Stimulated activated CD4-positive, alpha-beta T cell treated with anti-CD3 and anti-CD28 coated beads, Interleukin-12 subunit alpha, Interleukin-12 subunit beta, amount 100 ng/mL, for 4 hours (primary cell): Measurements from ENCODE around the gene RAPGEF4.

Experiments used
- DNase-seq: peaks from one replicate; pipeline ENCODE4 v3.0.0-alpha.2; 2020

RAPGEF4 gene

DNA sequence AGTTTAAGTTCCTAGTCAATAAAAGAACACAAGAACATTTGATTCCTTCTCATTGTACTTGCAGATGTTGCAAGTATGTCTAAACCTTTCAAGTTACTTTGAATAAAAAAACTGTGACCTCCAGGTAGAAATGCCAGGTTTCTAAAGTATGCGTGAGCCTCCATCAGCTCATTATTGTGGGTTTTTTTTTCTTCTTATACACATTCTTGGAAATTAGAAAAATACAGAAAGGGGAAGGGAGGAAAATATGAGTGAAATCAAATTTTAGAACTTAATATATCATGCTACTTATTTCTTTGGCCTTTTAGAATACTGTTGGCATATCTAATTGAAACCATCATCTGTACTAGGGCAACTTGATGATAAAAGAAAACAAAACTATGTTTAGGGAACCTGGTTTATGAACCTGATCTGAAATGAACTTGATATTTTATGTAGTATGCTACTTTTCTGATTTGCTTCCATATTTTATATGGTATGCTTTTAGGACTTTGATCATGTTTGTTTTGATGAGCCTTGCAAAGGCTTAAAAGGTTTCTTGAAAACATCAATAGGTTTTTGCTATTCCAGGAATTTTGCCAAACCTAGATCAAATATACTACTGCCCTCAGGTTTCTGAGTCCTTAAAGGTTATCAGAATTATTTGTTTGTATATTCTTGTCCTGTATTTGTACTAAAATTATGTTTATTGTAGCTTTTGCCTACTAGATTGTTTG is 209.3 kb downstream of the RAPGEF4 start:
- DNase-seq = no peak

DNA sequence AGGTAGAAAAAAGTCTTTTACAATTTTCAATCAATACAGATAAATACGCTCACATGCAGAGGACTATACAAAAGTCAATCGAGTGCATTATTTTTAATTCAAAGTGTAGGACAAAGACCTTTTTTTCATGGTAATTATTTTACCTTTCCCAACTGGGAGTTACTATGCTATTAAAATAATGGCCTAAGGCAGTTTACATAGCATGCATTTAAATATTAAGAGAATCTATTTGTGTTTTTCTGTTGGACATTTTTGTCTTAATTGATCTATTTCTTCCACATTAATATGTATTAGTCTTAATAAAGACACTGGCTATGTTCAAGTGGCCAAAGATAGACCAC is 209.8 kb downstream of the RAPGEF4 start:
- no peak for DNase-seq

DNA sequence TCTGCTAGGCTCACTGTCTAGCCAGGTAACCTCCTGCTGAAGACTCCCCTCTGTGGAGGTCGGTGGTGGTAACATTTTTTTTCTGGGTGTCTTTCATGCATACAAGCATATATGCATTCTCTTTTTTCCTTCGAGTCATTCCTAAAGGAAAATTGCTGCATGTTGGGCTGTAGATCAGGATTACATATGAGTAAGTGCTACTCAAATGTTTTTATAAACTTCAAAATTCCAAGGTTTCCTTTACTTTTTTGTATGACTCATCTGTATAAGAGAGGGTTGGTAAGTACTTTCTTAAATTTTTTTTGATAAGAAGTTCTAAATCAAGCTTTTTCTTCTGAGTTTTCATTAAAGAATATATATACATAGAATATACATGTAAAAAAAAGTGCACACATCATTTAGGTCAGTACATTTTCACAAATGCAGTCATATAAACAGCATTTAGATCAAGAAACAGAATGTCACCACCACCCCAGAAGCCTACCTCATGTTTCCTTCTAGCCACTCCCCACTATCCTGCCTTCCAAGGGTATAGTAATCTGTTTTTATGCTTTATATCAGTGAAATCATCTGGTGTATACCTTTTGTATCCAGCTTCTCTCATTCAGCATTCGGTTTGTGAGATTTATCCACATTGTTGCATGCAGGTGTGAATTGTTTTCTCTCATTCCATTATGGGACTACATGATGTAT is 212.0 kb downstream of the RAPGEF4 start:
- DNase-seq = no peak

DNA sequence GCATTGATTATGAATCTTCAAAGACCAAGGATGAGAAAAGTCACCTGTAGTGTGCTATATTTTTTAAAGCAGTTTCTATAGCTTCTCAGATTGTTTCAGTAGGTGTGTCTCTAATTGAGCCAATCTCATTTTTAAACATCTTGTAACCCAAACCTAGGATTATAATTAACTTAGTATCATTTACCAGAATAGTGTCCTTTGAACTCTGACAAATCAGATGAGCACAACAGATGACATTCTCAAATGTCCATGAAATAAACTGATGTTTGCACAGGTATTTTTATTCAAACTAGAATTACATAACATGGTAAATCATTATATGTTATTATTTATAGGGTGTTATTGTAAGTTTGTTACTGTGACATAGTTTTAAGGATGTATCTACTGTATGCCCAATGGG is 213.9 kb downstream of the RAPGEF4 start:
- DNase-seq = no peak

- no peak for DNase-seq
Measured at GRCh38 chr2:172950565-172950964, 214.9 kb downstream of the RAPGEF4 start.

GRCh38 chr2:172951554-172951953 is 215.9 kb downstream of the RAPGEF4 start:
- DNase-seq = no peak

DNA sequence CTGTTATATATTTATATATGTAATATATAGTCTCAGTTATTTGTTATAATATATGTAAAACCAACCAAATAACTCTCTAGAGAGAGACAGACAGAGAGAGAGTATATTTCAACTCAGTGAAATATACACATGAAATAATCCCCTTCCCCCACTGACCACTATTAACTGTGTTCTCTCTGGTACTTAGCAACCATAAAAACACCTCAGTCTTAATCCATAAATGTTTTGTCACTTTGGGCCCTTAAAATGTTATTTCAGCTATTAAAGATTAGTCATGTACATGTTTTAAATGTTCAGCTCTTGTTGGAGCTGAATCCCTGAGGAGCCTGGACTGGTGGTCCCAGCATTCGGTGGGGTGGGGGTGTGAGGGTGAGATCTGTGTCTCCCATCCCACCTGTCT is 217.8 kb downstream of the RAPGEF4 start:
- DNase-seq = no peak

- DNase-seq = no peak
Measured at GRCh38 chr2:172953970-172954852, 218.6 kb downstream of the RAPGEF4 start.

DNA sequence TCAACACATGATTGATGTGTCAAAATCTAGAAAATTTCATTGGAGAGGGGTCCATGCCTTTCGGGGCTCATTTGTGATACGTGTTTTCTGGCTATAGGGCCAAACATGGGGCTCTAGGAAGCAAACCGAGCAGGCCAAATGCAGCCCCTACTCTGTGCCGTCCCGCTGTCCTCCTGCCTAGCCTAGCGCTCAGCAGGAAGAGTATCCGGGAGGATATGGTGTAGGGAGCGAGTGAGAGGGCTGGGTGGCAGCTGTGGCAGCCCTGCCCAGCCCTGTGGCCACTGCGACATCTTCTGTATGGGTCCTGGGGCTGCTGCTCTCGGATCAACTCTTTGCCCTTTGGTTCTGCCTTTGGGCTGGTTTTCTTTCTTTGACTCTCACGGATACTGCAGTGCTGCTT is 219.9 kb downstream of the RAPGEF4 start:
- DNase-seq = no peak

- DNase-seq = no peak
Measured at GRCh38 chr2:172957734-172958133, 222.1 kb downstream of the RAPGEF4 start.

- no peak for DNase-seq
Measured at GRCh38 chr2:172962082-172962481, 226.4 kb downstream of the RAPGEF4 start.

DNA sequence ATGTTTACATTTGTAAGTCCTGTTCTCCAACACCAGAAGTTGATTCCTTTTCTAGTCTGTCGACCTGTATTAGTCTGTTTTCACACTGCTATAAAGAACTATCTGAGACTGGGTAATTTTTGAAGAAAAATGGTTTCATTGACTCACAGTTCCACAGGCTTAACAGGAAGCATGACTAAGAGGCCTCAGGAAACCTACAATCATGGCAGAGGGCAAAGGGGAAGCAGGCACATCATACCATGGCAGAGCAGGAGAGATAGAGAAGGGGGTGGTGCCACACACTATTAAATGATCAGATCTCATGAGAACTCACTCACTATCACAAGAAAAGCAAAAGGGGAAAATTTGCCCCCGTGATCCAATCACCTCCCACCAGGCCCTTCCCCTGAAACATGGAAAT is 227.2 kb downstream of the RAPGEF4 start:
- DNase-seq = no peak

DNA sequence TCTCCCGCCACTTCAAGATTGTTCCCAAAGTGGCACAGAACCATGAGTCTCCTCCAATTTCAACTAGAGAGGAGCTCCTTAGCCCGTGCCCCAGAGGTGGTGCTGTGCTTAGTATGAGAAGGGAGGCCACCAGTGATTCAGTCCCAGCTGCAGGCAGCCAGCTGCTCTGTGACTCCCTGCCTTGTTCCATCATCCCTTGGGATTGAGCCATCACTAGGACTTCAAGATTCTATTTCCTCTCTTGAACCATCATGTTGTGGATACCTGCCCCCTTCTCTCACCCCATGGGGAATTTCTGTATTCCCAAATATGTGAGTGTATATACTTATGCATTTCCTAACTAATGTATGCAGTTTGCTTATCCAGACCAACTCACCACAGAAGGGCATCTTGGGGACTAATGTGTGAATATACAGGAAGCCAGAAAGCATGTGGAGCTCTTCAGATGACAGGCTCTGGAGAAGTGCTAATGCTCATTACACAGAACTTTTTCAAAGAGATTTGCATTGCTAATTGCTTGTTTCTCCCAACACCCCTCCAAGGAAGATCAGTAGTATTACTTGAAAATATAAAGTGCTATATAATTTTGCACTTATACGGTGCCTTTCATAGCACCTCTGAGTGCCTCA is 229.0 kb downstream of the RAPGEF4 start:
- no peak for DNase-seq

- DNase-seq = no peak
Measured at GRCh38 chr2:172965433-172966212, 230.0 kb downstream of the RAPGEF4 start.

GRCh38 chr2:172967036-172967982 is 231.7 kb downstream of the RAPGEF4 start:
- no peak for DNase-seq

- DNase-seq = no peak
Measured at GRCh38 chr2:172968061-172968469, 232.4 kb downstream of the RAPGEF4 start.

DNA sequence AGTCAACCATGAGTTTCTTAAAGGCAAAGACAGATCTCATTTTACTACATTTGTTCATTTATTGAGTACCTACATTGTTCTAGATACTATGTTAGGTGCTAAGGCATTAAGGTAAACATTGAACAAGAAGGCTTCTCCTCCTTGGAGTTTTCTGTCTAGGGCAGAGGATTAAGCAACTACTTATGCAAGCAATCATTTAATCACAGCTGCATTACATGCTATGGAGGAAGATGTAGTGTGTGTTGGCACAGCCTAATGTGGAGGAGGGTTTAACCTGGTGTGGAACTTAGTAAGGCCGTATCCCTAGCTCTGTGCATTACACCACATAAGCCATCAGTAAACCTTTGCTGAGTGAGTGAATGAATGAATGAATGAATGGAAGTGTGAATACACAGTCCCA is 233.5 kb downstream of the RAPGEF4 start:
- no peak for DNase-seq

DNA sequence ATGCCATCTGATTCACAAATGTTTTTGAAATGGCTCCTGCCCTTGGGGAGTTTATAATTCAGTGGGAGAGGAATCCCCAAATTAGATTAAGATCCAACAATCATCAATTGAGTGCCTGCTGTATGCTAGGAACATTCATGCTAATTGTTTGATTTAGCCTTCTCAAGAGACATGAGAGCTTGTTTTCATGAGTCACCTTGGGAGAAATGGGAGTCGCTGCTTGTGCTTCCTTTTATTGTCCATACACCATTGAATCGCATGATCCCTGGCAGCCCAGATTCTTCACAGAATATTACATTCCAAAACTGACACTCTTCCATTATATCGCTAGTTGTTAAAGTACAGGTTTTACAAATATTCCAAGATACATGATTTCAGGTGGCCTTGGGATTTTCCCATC is 234.0 kb downstream of the RAPGEF4 start:
- no peak for DNase-seq

- peak; percentile 11 for DNase-seq
Measured at GRCh38 chr2:172970660-172971059, 235.0 kb downstream of the RAPGEF4 start.

DNA sequence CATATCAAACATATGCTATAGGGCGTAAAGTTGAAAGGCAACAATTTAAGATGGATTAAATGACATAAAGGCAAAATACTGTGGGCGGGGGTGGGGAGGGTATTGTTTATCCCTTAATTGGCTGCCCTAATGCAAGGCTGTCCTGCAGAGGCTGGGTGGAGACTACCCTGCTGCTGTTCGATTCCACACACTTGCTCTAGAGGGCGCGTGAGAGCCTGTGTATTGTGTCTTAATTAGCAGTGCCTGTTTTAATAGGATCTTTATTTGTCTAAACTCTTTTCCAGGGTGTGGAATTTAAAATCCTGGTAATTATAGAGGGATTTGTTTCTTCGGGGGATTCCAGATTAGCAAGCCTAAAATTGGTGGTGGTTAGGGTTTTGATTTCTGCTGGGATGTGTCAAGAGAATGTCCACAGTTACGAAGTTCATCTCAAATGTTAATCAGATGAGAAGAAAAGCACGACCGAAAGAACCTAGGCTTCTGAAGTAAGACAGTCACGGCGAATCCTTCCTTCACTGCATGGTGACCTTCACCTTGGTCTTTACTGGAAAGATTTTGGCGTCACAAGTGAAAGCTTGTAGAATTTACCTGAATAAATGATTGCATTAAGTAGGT is 236.5 kb downstream of the RAPGEF4 start:
- peak; percentile 46 for DNase-seq

DNA sequence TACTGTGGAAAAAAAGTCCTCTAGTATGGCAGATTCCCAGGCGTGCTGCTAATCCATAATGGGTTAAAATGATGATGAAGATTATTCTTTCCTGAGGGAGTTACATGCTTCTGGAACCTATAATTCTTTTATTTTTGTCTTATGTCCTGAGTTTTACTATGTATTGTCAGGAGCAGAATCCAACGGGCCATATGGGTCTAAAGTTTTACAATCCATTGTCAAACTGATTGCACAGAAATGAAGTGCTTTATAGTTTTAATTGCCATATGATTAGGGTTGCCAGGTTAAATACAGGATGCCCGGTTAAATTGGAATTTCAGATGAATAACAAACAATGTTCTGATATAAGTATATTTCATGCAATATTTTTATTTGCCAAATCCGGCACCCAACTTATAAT is 239.1 kb downstream of the RAPGEF4 start:
- no peak for DNase-seq
